Trophoblast cell (in vitro differentiated cells and primary cell): ENCODE measurements around the gene EPS8L3.

ENCODE experiments used
- DNase-seq, 2 donors: peaks; one replicate each; pipeline ENCODE4 v3.0.0-alpha.2; 2016
- H2AFZ ChIP-seq: 2 replicates; pipeline ENCODE4 v1.6.1; 2013; ENCODE audit warnings: low read length, moderate library complexity, mild to moderate bottlenecking; ENCODE audit not compliant: insufficient read depth, poor library complexity
- H2AK5ac ChIP-seq: 2 replicates; pipeline ENCODE4 v1.6.1; 2013; ENCODE audit warnings: mild to moderate bottlenecking, low read length
- H2BK120ac ChIP-seq: 2 replicates; pipeline ENCODE4 v1.6.1; 2013; ENCODE audit warnings: low read length, mild to moderate bottlenecking, moderate library complexity; ENCODE audit not compliant: insufficient read depth, poor library complexity
- H2BK12ac ChIP-seq: 2 replicates; pipeline ENCODE4 v1.6.1; 2013; ENCODE audit warnings: mild to moderate bottlenecking, low read length, moderate library complexity
- H2BK5ac ChIP-seq: 2 replicates; pipeline ENCODE4 v1.6.1; 2013; ENCODE audit warnings: low read length, low read depth, moderate library complexity, mild to moderate bottlenecking; ENCODE audit not compliant: poor library complexity
- H3K14ac ChIP-seq: 2 replicates; pipeline ENCODE4 v1.6.1; 2013; ENCODE audit warnings: mild to moderate bottlenecking, low read length
- H3K18ac ChIP-seq: 2 replicates; pipeline ENCODE4 v1.6.1; 2013; ENCODE audit warnings: mild to moderate bottlenecking, low read length
- H3K23ac ChIP-seq: 2 replicates; pipeline ENCODE4 v1.6.1; 2013; ENCODE audit warnings: low read length
- H3K27ac ChIP-seq: 2 replicates; pipeline ENCODE4 v1.5.1; 2013; ENCODE audit warnings: low read depth, mild to moderate bottlenecking, inconsistent platforms, low read length, moderate library complexity
- H3K27me3 ChIP-seq: 2 replicates; pipeline ENCODE4 v1.6.1; 2013; ENCODE audit warnings: inconsistent platforms, mild to moderate bottlenecking, low read length, moderate library complexity; ENCODE audit not compliant: insufficient read depth
- H3K36me3 ChIP-seq, 2 experiments: 1 replicate in 1 of 2; 2 replicates in 1 of 2; pipeline ENCODE4 v1.6.1; 2013; ENCODE audit warnings: low read length in 2 of 2, mild to moderate bottlenecking in 2 of 2, moderate library complexity in 1 of 2; ENCODE audit not compliant: insufficient read depth in 2 of 2, control insufficient read depth in 1 of 2
- H3K4ac ChIP-seq: 2 replicates; pipeline ENCODE4 v1.6.1; 2013; ENCODE audit warnings: low read depth, mild to moderate bottlenecking, low read length, moderate library complexity
- H3K4me1 ChIP-seq, 2 experiments: 1 replicate in 1 of 2; 2 replicates in 1 of 2; pipeline ENCODE4 v1.6.1; 2013; ENCODE audit warnings: low read length in 2 of 2, mild to moderate bottlenecking in 2 of 2, moderate library complexity in 1 of 2; ENCODE audit not compliant: insufficient read depth in 2 of 2, control insufficient read depth in 1 of 2
- H3K4me2 ChIP-seq: 2 replicates; pipeline ENCODE4 v1.6.1; 2013; ENCODE audit warnings: inconsistent platforms, mild to moderate bottlenecking, low read length, moderate library complexity
- H3K4me3 ChIP-seq: 2 replicates; pipeline ENCODE4 v1.5.1; 2013; ENCODE audit warnings: mild to moderate bottlenecking, low read depth, low read length, inconsistent platforms
- H3K79me1 ChIP-seq: one replicate; pipeline ENCODE4 v1.6.1; 2013; ENCODE audit warnings: low read length
- H3K79me2 ChIP-seq: 2 replicates; pipeline ENCODE4 v1.6.1; 2013; ENCODE audit warnings: low read length, mild to moderate bottlenecking; ENCODE audit not compliant: control insufficient read depth, insufficient read depth, poor library complexity
- H3K9ac ChIP-seq: 2 replicates; pipeline ENCODE4 v1.6.1; 2013; ENCODE audit warnings: mild to moderate bottlenecking, low read length
- H3K9me3 ChIP-seq: 2 replicates; pipeline ENCODE4 v1.6.1; 2013; ENCODE audit warnings: low read depth, mild to moderate bottlenecking, control low read depth, inconsistent platforms, low read length; ENCODE audit not compliant: insufficient read depth
- H4K12ac ChIP-seq: 2 replicates; pipeline ENCODE4 v1.6.1; 2013; ENCODE audit warnings: low read depth, mild to moderate bottlenecking, low read length, moderate library complexity
- H4K8ac ChIP-seq: 2 replicates; pipeline ENCODE4 v1.6.1; 2013; ENCODE audit warnings: low read depth, mild to moderate bottlenecking, low read length, moderate library complexity
- H4K91ac ChIP-seq: one replicate; pipeline ENCODE4 v1.6.1; 2013; ENCODE audit warnings: low read depth, mild to moderate bottlenecking, low read length, moderate library complexity
- WGBS: extraction: QIAGEN DNeasy Blood & Tissue Kit; methylation state at CpG from one replicate; pipeline ENCODE4 v1.1.7; 2013; ENCODE audit warnings: missing lambda C conversion rate; ENCODE audit not compliant: insufficient read length, insufficient coverage; ENCODE audit errors: extremely low coverage; 5-methylcytosine and 5-hydroxymethylcytosine counted together

Gene EPS8L3

DNA sequence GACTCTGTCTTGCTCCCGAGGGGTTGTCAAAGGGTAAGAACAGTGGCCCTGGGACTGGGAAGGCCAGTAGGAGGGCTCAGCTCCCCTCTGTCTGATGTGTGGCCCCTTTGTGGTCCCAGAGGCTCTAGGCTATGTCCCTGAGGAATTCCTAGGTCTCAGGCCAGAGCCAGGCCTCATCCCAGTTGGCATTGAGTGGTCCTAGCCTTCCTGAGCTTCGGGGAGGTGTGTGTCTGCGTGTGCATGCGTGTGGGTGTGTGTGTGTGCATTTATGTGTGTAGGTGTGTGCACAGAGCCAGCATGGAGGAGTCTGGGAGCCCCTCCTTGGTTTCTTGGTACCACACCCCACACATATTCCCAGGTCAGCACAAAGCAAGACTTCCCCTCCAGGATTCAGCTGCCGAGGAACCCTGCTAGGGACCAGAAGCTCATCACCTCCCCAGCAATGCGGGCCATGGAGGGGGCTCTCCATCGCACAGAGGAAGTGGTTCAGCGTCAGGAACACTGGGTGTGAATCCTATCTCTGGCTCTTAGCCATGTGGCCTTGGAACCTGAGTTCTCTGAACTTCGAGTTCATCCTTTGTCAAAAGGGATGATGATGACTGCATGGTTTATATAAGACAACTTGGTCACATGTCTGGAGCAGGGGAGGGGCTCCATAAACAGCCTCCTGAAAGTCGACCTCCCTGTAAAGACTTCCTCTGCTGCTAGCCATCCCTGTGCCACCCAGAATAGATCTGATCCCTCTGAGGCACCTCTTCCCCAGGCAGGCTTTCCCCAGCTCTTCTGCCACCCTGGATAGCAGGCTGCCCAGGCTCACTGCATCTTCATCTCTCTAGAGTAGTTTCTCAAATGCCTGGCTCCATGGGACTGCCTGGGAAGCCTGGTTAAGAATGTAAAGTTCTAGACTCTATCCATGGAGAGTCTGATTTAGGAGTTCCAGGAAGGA lies 8.3 kb upstream of the EPS8L3 start:
- H3K9ac ChIP-seq = no peak overlapping the region
- no CpG with 5 or more reads among the region's 10 CpGs for WGBS
- no peaks in the 10 kb centered on the region for H3K27me3 ChIP-seq
- no peaks in the 10 kb centered on the region for H3K36me3 ChIP-seq
- no peak overlapping the region for H4K91ac ChIP-seq
- peaks cover 0 to 4% of the 10 kb centered on the region in 2 experiments for H3K4me1 ChIP-seq
- H2BK12ac ChIP-seq = no peak overlapping the region
- H2BK5ac ChIP-seq = no peak overlapping the region
- no peak overlapping the region for H3K4me3 ChIP-seq
- no peak overlapping the region for H3K27ac ChIP-seq
- DNase-seq = no peak
- H4K8ac ChIP-seq = no peak overlapping the region
- H3K23ac ChIP-seq = no peak overlapping the region
- H3K79me1 ChIP-seq = peaks cover under 1% of the 10 kb centered on the region
- no peak overlapping the region for H4K12ac ChIP-seq
- H3K18ac ChIP-seq = no peak overlapping the region
- no peaks in the 10 kb centered on the region for H3K79me2 ChIP-seq
- H3K4me2 ChIP-seq = no peak overlapping the region
- no peak overlapping the region for H2AFZ ChIP-seq
- no peak overlapping the region for H2AK5ac ChIP-seq
- H3K14ac ChIP-seq = no peak overlapping the region
- no peak overlapping the region for H2BK120ac ChIP-seq
- H3K4ac ChIP-seq = no peak overlapping the region
- H3K9me3 ChIP-seq = peaks cover 3% of the 10 kb centered on the region

DNA sequence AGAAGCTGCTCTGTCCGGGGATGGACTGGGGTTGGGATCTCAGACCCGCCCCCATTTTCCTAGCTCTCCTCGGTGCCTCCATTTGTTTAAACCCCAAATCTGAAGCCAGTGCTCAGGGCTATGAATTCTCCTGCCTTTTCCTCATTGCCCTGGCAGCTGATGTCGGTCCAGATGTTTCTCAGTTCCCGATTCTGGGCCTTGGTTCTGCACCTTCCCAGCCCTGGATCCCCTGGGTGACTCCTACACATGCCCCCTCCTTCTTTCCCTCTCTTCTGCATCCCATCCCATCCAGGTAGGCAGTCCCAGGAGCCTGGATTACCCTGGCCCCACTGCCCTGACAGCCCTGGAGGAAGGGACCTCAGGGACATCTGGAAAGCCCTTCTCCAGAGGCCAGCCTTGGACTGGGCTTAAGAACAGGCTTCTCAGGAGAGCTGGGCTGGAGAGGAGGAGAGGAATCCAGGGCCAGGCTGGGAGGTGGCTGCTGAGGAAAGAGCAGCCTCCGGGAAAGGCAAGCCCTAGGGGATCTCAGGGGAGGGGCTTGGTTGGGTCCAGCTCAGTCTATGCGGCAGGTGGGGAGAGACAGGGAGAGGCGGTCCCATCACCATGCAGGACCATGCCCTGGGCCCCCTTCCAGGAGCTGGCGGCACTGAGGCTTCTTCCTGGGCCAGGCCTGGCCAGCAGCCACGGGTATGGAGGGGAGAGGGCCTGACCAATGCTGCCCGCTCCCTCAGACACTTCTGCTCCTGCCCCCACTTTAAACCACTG lies 6.8 kb upstream of the EPS8L3 start:
- no peak overlapping the region for H2BK5ac ChIP-seq
- H3K27ac ChIP-seq = no peak overlapping the region
- H2BK120ac ChIP-seq = no peak overlapping the region
- H3K4ac ChIP-seq = no peak overlapping the region
- no peak overlapping the region for H4K91ac ChIP-seq
- no peak overlapping the region for H4K8ac ChIP-seq
- no peak overlapping the region for H3K9ac ChIP-seq
- H3K36me3 ChIP-seq = no peaks in the 10 kb centered on the region
- DNase-seq = no peak
- H3K27me3 ChIP-seq = no peaks in the 10 kb centered on the region
- peaks cover 3% of the 10 kb centered on the region for H3K9me3 ChIP-seq
- H3K14ac ChIP-seq = peak overlapping the region; percentile 14
- H3K79me2 ChIP-seq = no peaks in the 10 kb centered on the region
- no peak overlapping the region for H3K18ac ChIP-seq
- H3K4me1 ChIP-seq = peaks cover 0 to 3% of the 10 kb centered on the region in 2 experiments
- H3K79me1 ChIP-seq = no peaks in the 10 kb centered on the region
- no peak overlapping the region for H2AK5ac ChIP-seq
- no peak overlapping the region for H3K4me3 ChIP-seq
- H3K4me2 ChIP-seq = no peak overlapping the region
- no peak overlapping the region for H4K12ac ChIP-seq
- H2BK12ac ChIP-seq = no peak overlapping the region
- H3K23ac ChIP-seq = no peak overlapping the region
- H2AFZ ChIP-seq = no peak overlapping the region
- WGBS = no CpG with 5 or more reads among the region's 11 CpGs

DNA sequence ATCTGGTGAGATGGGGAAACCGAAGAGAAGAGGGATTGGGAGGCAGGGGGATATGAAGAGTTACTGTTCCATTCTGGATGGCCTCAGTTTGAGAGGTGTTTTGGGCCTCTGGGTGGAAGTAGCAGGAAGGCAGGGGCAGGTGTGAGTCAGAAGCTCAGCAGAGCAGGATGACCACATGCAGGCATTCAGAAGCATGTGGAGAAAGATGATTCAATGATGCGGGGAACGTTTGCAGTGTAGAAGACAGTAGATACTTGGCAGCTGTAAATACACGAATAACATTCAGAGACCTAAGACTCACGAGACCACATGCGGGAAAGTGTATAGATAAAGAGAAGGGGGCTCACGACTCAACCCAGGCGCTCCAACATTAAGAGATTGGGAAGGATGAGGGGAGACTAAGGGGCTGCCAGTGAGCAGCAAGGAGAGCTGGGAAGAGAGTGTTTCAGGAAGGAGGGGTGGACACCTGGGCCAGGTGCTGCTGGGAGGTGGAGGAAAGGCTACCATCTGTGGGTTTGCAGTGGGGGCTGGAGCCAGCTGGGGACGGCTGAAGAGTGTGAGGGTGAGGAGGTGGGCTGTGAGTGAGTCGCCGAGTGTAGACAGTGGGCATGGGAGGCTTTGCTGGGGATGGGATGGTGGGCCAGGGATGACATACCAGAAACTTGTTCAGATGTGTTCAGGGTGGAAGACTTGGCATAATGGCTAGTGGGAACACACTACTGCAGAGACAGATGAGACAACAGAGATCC lies 5.8 kb upstream of the EPS8L3 start:
- Histone ChIP-seq H3K9ac (no peak overlapping the region), H2AFZ (no peak overlapping the region), H3K4ac (no peak overlapping the region), H2BK5ac (no peak overlapping the region), H3K27me3 (no peaks in the 10 kb centered on the region), H4K12ac (no peak overlapping the region), H2BK12ac (no peak overlapping the region), H3K79me2 (no peaks in the 10 kb centered on the region), H3K18ac (no peak overlapping the region), H3K4me3 (no peak overlapping the region), H4K91ac (no peak overlapping the region), H3K9me3 (peaks cover 3% of the 10 kb centered on the region), H3K79me1 (no peaks in the 10 kb centered on the region), H3K4me2 (no peak overlapping the region), H2AK5ac (no peak overlapping the region), H3K27ac (no peak overlapping the region), H4K8ac (no peak overlapping the region), H3K23ac (no peak overlapping the region), H3K14ac (no peak overlapping the region), H3K36me3 (no peaks in the 10 kb centered on the region), H3K4me1 (peaks cover 0 to 3% of the 10 kb centered on the region in 2 experiments), H2BK120ac (no peak overlapping the region)
- DNase-seq = peak in 1 of 2 donors; percentile 21
- WGBS = no CpG with 5 or more reads among the region's 11 CpGs

DNA sequence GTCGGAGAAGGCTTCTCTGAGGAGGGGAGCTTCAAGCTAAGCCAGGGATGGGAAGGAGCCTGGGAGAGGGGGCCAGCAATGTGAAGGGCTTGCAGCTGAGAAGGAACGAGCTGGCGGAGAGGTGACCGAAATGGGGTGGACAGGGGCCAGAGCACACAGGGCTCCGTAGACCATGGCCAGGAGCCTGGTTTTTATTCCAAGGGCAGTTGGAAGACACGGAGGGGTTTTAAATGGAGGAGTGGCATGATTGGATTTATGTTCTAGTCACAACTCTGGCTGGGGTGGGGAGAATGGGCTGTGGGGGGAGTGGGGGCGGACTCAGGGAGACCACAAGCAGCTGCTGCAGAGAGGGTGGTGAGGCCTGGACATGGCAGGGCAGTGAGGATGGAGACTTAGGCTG lies 5.1 kb upstream of the EPS8L3 start:
- no peaks in the 10 kb centered on the region for H3K27me3 ChIP-seq
- no peak overlapping the region for H3K9ac ChIP-seq
- H3K4me2 ChIP-seq = no peak overlapping the region
- peaks cover 3% of the 10 kb centered on the region for H3K9me3 ChIP-seq
- no peak overlapping the region for H3K18ac ChIP-seq
- no peak overlapping the region for H4K12ac ChIP-seq
- no peak overlapping the region for H3K27ac ChIP-seq
- WGBS = no CpG with 5 or more reads among the region's 7 CpGs
- peaks cover 0 to 3% of the 10 kb centered on the region in 2 experiments for H3K4me1 ChIP-seq
- H3K4me3 ChIP-seq = no peak overlapping the region
- no peak for DNase-seq
- H2BK5ac ChIP-seq = no peak overlapping the region
- H3K79me2 ChIP-seq = no peaks in the 10 kb centered on the region
- H3K36me3 ChIP-seq = no peaks in the 10 kb centered on the region
- no peak overlapping the region for H2BK120ac ChIP-seq
- no peak overlapping the region for H4K8ac ChIP-seq
- no peak overlapping the region for H2BK12ac ChIP-seq
- no peak overlapping the region for H4K91ac ChIP-seq
- no peak overlapping the region for H3K14ac ChIP-seq
- no peaks in the 10 kb centered on the region for H3K79me1 ChIP-seq
- H3K23ac ChIP-seq = no peak overlapping the region
- no peak overlapping the region for H2AFZ ChIP-seq
- no peak overlapping the region for H2AK5ac ChIP-seq
- H3K4ac ChIP-seq = no peak overlapping the region
